GM18858 (cell line): ENCODE data around the gene PRKG1.

Experiments
- ATAC-seq: cut with Tn5 transposase; IDR thresholded peaks from one replicate; pipeline ENCODE4 v1.9.1; 2021; ENCODE audit not compliant: unreplicated experiment

Gene PRKG1

GRCh38 chr10:51075873-51076229, 1.6 kb downstream of the PRKG1 start:
- ATAC-seq = no peak

- no peak for ATAC-seq
Measured at GRCh38 chr10:51076299-51076841, 2.1 kb downstream of the PRKG1 start.

GRCh38 chr10:51077074-51077473, 2.8 kb downstream of the PRKG1 start:
- no peak for ATAC-seq

GRCh38 chr10:51077507-51077906, 3.2 kb downstream of the PRKG1 start:
- no peak for ATAC-seq

- no peak for ATAC-seq
Measured at GRCh38 chr10:51079331-51079730, 5.0 kb downstream of the PRKG1 start.

- ATAC-seq = no peak
Measured at GRCh38 chr10:51079766-51080165, 5.5 kb downstream of the PRKG1 start.

GRCh38 chr10:51080311-51081006, 6.2 kb downstream of the PRKG1 start:
- ATAC-seq = no peak

GRCh38 chr10:51082857-51083256, 8.6 kb downstream of the PRKG1 start:
- ATAC-seq = peak; percentile 48

- no peak for ATAC-seq
Measured at GRCh38 chr10:51083356-51083853, 9.1 kb downstream of the PRKG1 start.

GRCh38 chr10:51085204-51085603, 10.9 kb downstream of the PRKG1 start:
- ATAC-seq = no peak

GRCh38 chr10:51086710-51087109, 12.4 kb downstream of the PRKG1 start:
- no peak for ATAC-seq

- no peak for ATAC-seq
Measured at GRCh38 chr10:51087114-51087513, 12.8 kb downstream of the PRKG1 start.

- no peak for ATAC-seq
Measured at GRCh38 chr10:51090190-51090589, 15.9 kb downstream of the PRKG1 start.

- ATAC-seq = no peak
Measured at GRCh38 chr10:51092402-51092801, 18.1 kb downstream of the PRKG1 start.

- ATAC-seq = no peak
Measured at GRCh38 chr10:51095444-51095843, 21.2 kb downstream of the PRKG1 start.

- ATAC-seq = no peak
Measured at GRCh38 chr10:51097546-51097945, 23.3 kb downstream of the PRKG1 start.

- ATAC-seq = no peak
Measured at GRCh38 chr10:51100221-51100620, 25.9 kb downstream of the PRKG1 start.

GRCh38 chr10:51103554-51104217, 29.4 kb downstream of the PRKG1 start:
- no peak for ATAC-seq

GRCh38 chr10:51106311-51106945, 32.1 kb downstream of the PRKG1 start:
- ATAC-seq = no peak

- no peak for ATAC-seq
Measured at GRCh38 chr10:51108406-51108805, 34.1 kb downstream of the PRKG1 start.

- no peak for ATAC-seq
Measured at GRCh38 chr10:51109801-51110533, 35.7 kb downstream of the PRKG1 start.
